Measurements from ENCODE around the gene RAX2. TPM values are rescaled to one million over a fixed set of nuclear protein-coding genes. Genes with fewer than 3 reads are reported as not detected.

The RAX2 gene
- total RNA-seq, 1 donor from 2014 or later, result not detected

DNA sequence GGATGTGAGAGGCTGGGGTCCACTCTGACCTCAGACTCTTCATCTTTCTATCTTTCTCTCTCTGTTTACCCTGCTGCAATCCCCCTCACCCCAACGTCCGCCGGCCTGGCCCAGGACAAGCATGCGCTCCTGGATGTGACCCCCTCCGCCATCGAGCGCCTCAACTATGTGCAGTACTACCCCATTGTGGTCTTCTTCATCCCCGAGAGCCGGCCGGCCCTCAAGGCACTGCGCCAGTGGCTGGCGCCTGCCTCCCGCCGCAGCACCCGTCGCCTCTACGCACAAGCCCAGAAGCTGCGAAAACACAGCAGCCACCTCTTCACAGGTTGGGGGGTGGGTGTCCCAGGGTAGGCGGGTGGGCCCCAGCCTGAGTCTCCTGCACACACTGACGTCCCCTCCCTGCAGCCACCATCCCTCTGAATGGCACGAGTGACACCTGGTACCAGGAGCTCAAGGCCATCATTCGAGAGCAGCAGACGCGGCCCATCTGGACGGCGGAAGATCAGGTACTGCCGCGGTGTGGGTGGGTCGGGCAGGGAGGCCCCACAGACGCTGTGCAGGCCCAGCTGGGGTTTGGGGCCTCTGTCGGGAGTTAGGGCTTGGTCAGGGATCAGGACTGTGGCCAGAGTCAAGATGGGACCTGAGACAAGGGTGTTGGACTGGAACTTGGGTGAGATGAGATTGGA lies 25.5 kb downstream of the RAX2 start:
- DNase-seq (ENCODE audit: low read depth), result no peak
- Histone ChIP-seq H3K36me3 (ENCODE audit: control insufficient read depth, insufficient read depth, low read length) (no peaks in the 10 kb centered on the region), H3K27me3 (ENCODE audit: control insufficient read depth, insufficient read depth, low read length) (peaks cover 9% of the 10 kb centered on the region), H3K4me3 (ENCODE audit: low read depth, low read length) (no peak overlapping the region)
- TF ChIP-seq, protein P1, sequence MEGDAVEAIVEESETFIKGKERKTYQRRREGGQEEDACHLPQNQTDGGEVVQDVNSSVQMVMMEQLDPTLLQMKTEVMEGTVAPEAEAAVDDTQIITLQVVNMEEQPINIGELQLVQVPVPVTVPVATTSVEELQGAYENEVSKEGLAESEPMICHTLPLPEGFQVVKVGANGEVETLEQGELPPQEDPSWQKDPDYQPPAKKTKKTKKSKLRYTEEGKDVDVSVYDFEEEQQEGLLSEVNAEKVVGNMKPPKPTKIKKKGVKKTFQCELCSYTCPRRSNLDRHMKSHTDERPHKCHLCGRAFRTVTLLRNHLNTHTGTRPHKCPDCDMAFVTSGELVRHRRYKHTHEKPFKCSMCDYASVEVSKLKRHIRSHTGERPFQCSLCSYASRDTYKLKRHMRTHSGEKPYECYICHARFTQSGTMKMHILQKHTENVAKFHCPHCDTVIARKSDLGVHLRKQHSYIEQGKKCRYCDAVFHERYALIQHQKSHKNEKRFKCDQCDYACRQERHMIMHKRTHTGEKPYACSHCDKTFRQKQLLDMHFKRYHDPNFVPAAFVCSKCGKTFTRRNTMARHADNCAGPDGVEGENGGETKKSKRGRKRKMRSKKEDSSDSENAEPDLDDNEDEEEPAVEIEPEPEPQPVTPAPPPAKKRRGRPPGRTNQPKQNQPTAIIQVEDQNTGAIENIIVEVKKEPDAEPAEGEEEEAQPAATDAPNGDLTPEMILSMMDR (IDR thresholded peaks at IDR 0.05; ENCODE audit: insufficient read depth, low read length, poor library complexity, severe bottlenecking), result no peak

DNA sequence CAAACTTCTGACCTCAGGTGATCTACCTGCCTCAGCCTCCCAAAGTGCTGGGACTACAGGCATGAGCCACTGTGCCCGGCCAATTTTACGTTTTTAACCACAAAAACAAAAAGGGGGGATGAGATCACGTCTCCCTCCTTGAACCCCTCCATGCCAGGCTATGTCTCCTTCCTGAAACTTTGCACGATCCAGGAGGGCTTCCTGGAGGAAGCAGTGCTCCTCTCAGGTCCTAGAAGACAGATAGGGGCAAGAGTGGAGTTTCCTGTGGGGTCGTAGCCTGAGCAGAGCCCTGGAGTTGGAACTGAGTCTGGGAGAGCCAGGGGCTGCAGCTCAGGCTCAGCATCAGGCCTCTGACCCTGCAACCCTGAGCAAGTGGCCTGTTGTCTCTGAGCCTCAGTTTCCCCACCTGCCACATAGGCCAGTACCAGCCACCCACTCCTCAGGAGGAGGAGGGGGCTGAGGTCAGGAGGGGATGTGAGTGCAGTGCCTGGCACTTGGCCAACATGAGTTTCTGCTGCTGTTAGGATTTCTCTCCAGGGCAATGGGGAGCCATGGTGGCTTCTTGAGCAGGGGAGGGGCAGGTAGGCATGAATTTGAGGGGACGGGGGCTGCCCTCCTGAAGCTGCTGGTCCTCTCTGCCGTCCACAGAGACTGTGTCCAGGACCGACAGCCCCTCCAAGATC lies 26.5 kb downstream of the RAX2 start:
- peaks cover 9% of the 10 kb centered on the region for H3K27me3 ChIP-seq (ENCODE audit: control insufficient read depth, insufficient read depth, low read length)
- H3K36me3 ChIP-seq (ENCODE audit: control insufficient read depth, insufficient read depth, low read length), result no peaks in the 10 kb centered on the region
- TF ChIP-seq, protein P1 (IDR thresholded peaks at IDR 0.05; ENCODE audit: insufficient read depth, low read length, poor library complexity, severe bottlenecking), result no peak
- H3K4me3 ChIP-seq (ENCODE audit: low read depth, low read length), result no peak overlapping the region
- DNase-seq (ENCODE audit: low read depth), result no peak

DNA sequence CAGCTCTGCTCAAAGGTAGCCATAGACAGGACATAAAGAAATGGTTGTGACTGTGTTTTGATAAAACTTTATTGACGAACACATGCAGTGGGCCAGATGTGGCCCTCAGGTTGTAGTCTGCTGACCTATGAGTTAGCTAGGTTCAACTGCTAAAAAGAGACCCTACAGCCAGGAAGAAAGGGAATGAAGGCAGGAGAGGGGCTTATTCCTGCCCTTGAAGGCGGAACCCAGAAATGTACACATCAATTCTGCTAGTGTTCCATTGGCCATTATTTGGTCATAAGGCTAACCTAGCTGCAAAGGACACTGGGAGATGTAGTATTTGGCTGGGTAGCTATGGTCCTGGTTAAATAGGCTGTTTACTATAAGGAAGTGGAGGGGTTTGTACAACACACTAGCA lies 28.5 kb downstream of the RAX2 start:
- Histone ChIP-seq H3K36me3 (ENCODE audit: control insufficient read depth, insufficient read depth, low read length) (no peaks in the 10 kb centered on the region), H3K27me3 (ENCODE audit: control insufficient read depth, insufficient read depth, low read length) (peaks cover 9% of the 10 kb centered on the region), H3K4me3 (ENCODE audit: low read depth, low read length) (no peak overlapping the region)
- TF ChIP-seq, protein P1 (IDR thresholded peaks at IDR 0.05; ENCODE audit: insufficient read depth, low read length, poor library complexity, severe bottlenecking), result no peak
- DNase-seq (ENCODE audit: low read depth), result no peak

DNA sequence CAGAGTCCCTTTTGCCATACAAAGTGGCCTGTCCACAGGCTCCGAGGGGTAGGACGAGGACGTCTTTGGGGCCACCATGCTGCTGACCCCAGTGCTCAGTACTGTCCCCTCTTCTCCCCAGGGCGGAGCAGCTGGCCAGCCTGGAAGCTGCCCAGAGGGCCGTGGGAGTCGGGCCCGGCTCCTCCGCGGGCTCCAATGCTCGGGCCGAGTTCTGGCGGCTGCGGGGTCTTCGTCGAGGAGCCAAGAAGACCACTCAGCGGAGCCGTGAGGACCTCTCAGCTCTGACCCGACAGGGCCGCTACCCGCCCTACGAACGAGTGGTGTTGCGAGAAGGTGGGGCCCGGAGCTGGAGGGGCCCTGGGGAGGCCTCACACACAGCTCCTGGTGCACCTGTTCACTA lies 31.6 kb downstream of the RAX2 start:
- no peak overlapping the region for H3K4me3 ChIP-seq (ENCODE audit: low read depth, low read length)
- TF ChIP-seq, protein P1 (IDR thresholded peaks at IDR 0.05; ENCODE audit: insufficient read depth, low read length, poor library complexity, severe bottlenecking), result no peak
- H3K36me3 ChIP-seq (ENCODE audit: control insufficient read depth, insufficient read depth, low read length), result no peaks in the 10 kb centered on the region
- DNase-seq (ENCODE audit: low read depth), result no peak
- H3K27me3 ChIP-seq (ENCODE audit: control insufficient read depth, insufficient read depth, low read length), result no peaks in the 10 kb centered on the region

DNA sequence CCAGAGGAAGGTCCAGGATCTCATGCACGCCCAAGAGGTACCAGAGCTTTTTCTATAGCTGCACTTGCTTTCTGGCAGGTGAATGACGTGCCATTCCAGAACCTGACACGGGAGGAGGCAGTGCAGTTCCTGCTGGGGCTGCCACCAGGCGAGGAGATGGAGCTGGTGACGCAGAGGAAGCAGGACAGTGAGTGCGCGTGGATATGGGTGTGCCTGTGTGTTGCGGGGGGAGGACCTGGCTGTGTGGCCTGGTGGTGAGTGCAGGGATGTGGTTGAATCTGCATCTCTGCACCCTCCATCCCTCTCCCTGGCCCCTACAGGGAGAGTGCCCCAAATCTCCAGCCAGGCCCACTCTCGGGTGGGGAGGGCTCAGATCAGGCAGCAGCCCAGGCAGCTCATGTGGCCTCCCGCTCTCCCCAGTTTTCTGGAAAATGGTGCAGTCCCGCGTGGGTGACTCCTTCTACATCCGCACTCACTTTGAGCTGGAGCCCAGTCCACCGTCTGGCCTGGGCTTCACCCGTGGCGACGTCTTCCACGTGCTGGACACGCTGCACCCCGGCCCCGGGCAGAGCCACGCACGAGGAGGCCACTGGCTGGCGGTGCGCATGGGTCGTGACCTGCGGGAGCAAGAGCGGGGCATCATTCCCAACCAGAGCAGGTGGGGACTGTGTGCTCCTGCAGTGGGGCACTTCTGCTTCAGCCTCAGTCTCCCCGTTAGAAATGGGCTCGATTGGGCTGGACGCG lies 33.4 kb downstream of the RAX2 start:
- H3K4me3 ChIP-seq (ENCODE audit: low read depth, low read length), result no peak overlapping the region
- no peaks in the 10 kb centered on the region for H3K36me3 ChIP-seq (ENCODE audit: control insufficient read depth, insufficient read depth, low read length)
- no peak for DNase-seq (ENCODE audit: low read depth)
- no peaks in the 10 kb centered on the region for H3K27me3 ChIP-seq (ENCODE audit: control insufficient read depth, insufficient read depth, low read length)
- TF ChIP-seq, protein P1 (IDR thresholded peaks at IDR 0.05; ENCODE audit: insufficient read depth, low read length, poor library complexity, severe bottlenecking), result no peak
